H1 (cell line): Measurements from ENCODE around the gene MMP24OS. TPM values are rescaled to one million over a fixed set of nuclear protein-coding genes. Genes with fewer than 3 reads are reported as not detected.
A peak's percentile ranks its signal among the peaks of the same experiment; 100 is the strongest.

Experiments used
- CTCF ChIA-PET: fragments of 300-600 bp; sonication (Branson Sonifier 250); formaldehyde crosslinking; loops from one replicate; lab custom pipeline; 2021; ENCODE audit not compliant: partially characterized antibody; lab: Charles Lee
- POLR2A ChIA-PET: fragments of 300-600 bp; sonication (Branson Sonifier 250); formaldehyde crosslinking; loops from one replicate; lab custom pipeline; 2021; ENCODE audit warnings: inconsistent platforms; ENCODE audit not compliant: partially characterized antibody; lab: Charles Lee
- DNase-seq, 2 experiments: peaks; one replicate each; pipeline versions ENCODE4 v3.0.0 to v3.0.0-alpha.2; 2010 to 2022; ENCODE audit warnings: low spot score in 2 of 2, low read depth in 1 of 2, mixed read lengths in 1 of 2
- FAIRE-seq: peaks from 2 replicates; lab custom pipeline; 2011; peaks lifted over from hg19 to GRCh38; lab: Jason Lieb, UNC
- H2AFZ ChIP-seq: 2 replicates; pipeline ENCODE4 v1.8.1; 2012; ENCODE audit warnings: low read length, inconsistent platforms
- H2AK5ac ChIP-seq: 2 replicates; pipeline ENCODE4 v1.6.1; 2013; ENCODE audit warnings: low read depth, low read length
- H2BK120ac ChIP-seq: replicated peaks from 2 replicates; pipeline ENCODE3; 2013; ENCODE audit warnings: low read depth, low read length, inconsistent platforms
- H2BK12ac ChIP-seq: 2 replicates; pipeline ENCODE4 v1.6.1; 2013; ENCODE audit warnings: low read depth, low read length
- H2BK15ac ChIP-seq: 2 replicates; pipeline ENCODE4 v1.6.1; 2013; ENCODE audit warnings: low read length
- H2BK20ac ChIP-seq: 2 replicates; pipeline ENCODE4 v1.6.1; 2013; ENCODE audit warnings: low read length
- H2BK5ac ChIP-seq: 2 replicates; pipeline ENCODE4 v1.6.1; 2013; ENCODE audit warnings: low read depth, low read length
- H3K14ac ChIP-seq: 2 replicates; pipeline ENCODE4 v1.6.1; 2013; ENCODE audit warnings: inconsistent platforms; ENCODE audit not compliant: insufficient read length
- H3K18ac ChIP-seq: 2 replicates; pipeline ENCODE4 v1.6.1; 2013; ENCODE audit warnings: low read length; ENCODE audit errors: extremely low read depth
- H3K23ac ChIP-seq: 2 replicates; pipeline ENCODE4 v1.6.1; 2013; ENCODE audit warnings: inconsistent platforms; ENCODE audit not compliant: insufficient read length
- H3K23me2 ChIP-seq: 2 replicates; pipeline ENCODE4 v1.6.1; 2013; ENCODE audit warnings: low read depth, low read length
- H3K27ac ChIP-seq: 2 replicates; pipeline ENCODE4 v1.6.1; 2011; ENCODE audit warnings: low read depth, low read length, inconsistent platforms
- H3K27me3 ChIP-seq, 4 experiments: replicated peaks in 1 of 4; 1 replicate in 1 of 4; 2 replicates in 3 of 4; pipeline versions ENCODE4 v1.6.1 to v1.8.1; 2011 to 2013; ENCODE audit warnings: low read length in 3 of 4, mild to moderate bottlenecking in 3 of 4, inconsistent platforms in 2 of 4, mixed read lengths in 2 of 4, moderate library complexity in 1 of 4; ENCODE audit not compliant: control insufficient read depth in 3 of 4, insufficient read depth in 3 of 4; ENCODE audit errors: extremely low read depth in 1 of 4
- H3K36me3 ChIP-seq, 4 experiments: 2 replicates each; pipeline versions ENCODE4 v1.6.1 to v1.8.1; 2011 to 2013; ENCODE audit warnings: mild to moderate bottlenecking in 4 of 4, low read length in 3 of 4, moderate library complexity in 2 of 4, control low read depth in 1 of 4, inconsistent platforms in 1 of 4; ENCODE audit not compliant: insufficient read depth in 4 of 4, control insufficient read depth in 2 of 4
- H3K4ac ChIP-seq: replicated peaks from 2 replicates; pipeline ENCODE3; 2013; ENCODE audit warnings: low read length, low read depth, mixed read lengths, inconsistent platforms; ENCODE audit not compliant: insufficient read length
- H3K4me1 ChIP-seq, 4 experiments: replicated peaks in 1 of 4; 1 replicate in 1 of 4; 2 replicates in 3 of 4; pipeline versions ENCODE4 v1.6.1 to v1.8.1; 2011 to 2013; ENCODE audit warnings: low read length in 3 of 4, inconsistent platforms in 2 of 4, mixed read lengths in 1 of 4; ENCODE audit not compliant: insufficient read depth in 4 of 4, control insufficient read depth in 3 of 4
- H3K4me2 ChIP-seq, 2 experiments: 2 replicates each; pipeline versions ENCODE4 v1.6.1 to v1.8.1; 2011 to 2013; ENCODE audit warnings: low read depth in 2 of 2, low read length in 2 of 2, control low read depth in 1 of 2, inconsistent platforms in 1 of 2, mild to moderate bottlenecking in 1 of 2; ENCODE audit not compliant: insufficient read depth in 1 of 2
- H3K4me3 ChIP-seq, 4 experiments: fragments of 200-600, 300-600 bp in 1 of 4; sonication (generic), shearing (Covaris generic), sonication (Bioruptor Twin) in 1 of 4; 2 replicates each; pipeline versions ENCODE4 v1.5.1 to v1.8.1; 2011 to 2016; ENCODE audit warnings: low read length in 4 of 4, low read depth in 3 of 4, control low read depth in 2 of 4, inconsistent platforms in 2 of 4, mild to moderate bottlenecking in 2 of 4, mixed read lengths in 1 of 4, moderate library complexity in 1 of 4; ENCODE audit not compliant: insufficient read depth in 2 of 4; ENCODE audit errors: extremely low read depth in 1 of 4
- H3K56ac ChIP-seq: replicated peaks from 2 replicates; pipeline ENCODE3; 2013; ENCODE audit warnings: low read depth, mild to moderate bottlenecking, mixed read lengths, low read length, inconsistent platforms; ENCODE audit not compliant: insufficient read length
- H3K79me1 ChIP-seq: 2 replicates; pipeline ENCODE4 v1.6.1; 2013; ENCODE audit warnings: low read depth, low read length, control low read depth
- H3K79me2 ChIP-seq, 2 experiments: 2 replicates each; pipeline versions ENCODE4 v1.6.1 to v1.8.1; 2012 to 2013; ENCODE audit warnings: low read length in 2 of 2, mild to moderate bottlenecking in 2 of 2, inconsistent platforms in 1 of 2; ENCODE audit not compliant: insufficient read depth in 2 of 2, control insufficient read depth in 1 of 2
- H3K9ac ChIP-seq, 4 experiments: replicated peaks in 1 of 4; 1 replicate in 1 of 4; 2 replicates in 3 of 4; pipeline versions ENCODE4 v1.6.1 to v1.8.1; 2011 to 2013; ENCODE audit warnings: low read depth in 3 of 4, low read length in 3 of 4, control low read depth in 2 of 4, mild to moderate bottlenecking in 2 of 4, moderate library complexity in 2 of 4, inconsistent platforms in 1 of 4; ENCODE audit errors: extremely low read depth in 1 of 4
- H3K9me3 ChIP-seq, 2 experiments: 2 replicates each; pipeline versions ENCODE4 v1.6.1 to v1.8.1; 2012 to 2013; ENCODE audit warnings: mild to moderate bottlenecking in 2 of 2, moderate library complexity in 2 of 2, control low read depth in 1 of 2, inconsistent platforms in 1 of 2, low read depth in 1 of 2, low read length in 1 of 2, mixed read lengths in 1 of 2; ENCODE audit not compliant: insufficient read depth in 2 of 2
- H4K20me1 ChIP-seq, 2 experiments: replicated peaks in 1 of 2; 2 replicates each; pipeline versions ENCODE3 to v1.8.1; 2011 to 2013; ENCODE audit warnings: inconsistent platforms in 2 of 2, low read length in 2 of 2, mild to moderate bottlenecking in 1 of 2; ENCODE audit not compliant: insufficient read depth in 2 of 2, control insufficient read depth in 1 of 2
- H4K5ac ChIP-seq: 2 replicates; pipeline ENCODE4 v1.6.1; 2013; ENCODE audit warnings: low read length, low read depth, mixed read lengths, inconsistent platforms; ENCODE audit not compliant: insufficient read length
- H4K8ac ChIP-seq: 2 replicates; pipeline ENCODE4 v1.8.0; 2013; ENCODE audit warnings: mild to moderate bottlenecking, moderate library complexity, low read length, inconsistent platforms; ENCODE audit not compliant: insufficient read depth; ENCODE audit errors: extremely low read depth
- H4K91ac ChIP-seq: replicated peaks from 2 replicates; pipeline ENCODE3; 2013; ENCODE audit warnings: low read length, mixed read lengths, inconsistent platforms; ENCODE audit not compliant: insufficient read length
- CEBPB ChIP-seq: IDR thresholded peaks from 2 replicates; pipeline ENCODE4 v1.6.1; 2012; ENCODE audit warnings: low read depth, low read length
- GABPA ChIP-seq: IDR thresholded peaks from 2 replicates; pipeline ENCODE4 v1.6.1; 2011; ENCODE audit warnings: mild to moderate bottlenecking, low read length, moderate library complexity, borderline replicate concordance; ENCODE audit not compliant: insufficient read depth
- HDAC2 ChIP-seq, 2 experiments: fragments of 300-600 bp in 1 of 2; sonication (generic) in 1 of 2; IDR thresholded peaks; 2 replicates each; pipeline ENCODE4 v1.6.1; 2011 to 2012; ENCODE audit warnings: low read depth in 2 of 2, low read length in 2 of 2, mild to moderate bottlenecking in 2 of 2, moderate library complexity in 2 of 2, borderline replicate concordance in 1 of 2, inconsistent platforms in 1 of 2
- HDAC6 ChIP-seq: IDR thresholded peaks from one replicate; pipeline ENCODE4 v1.7.1; 2012; ENCODE audit warnings: low read depth, mild to moderate bottlenecking, inconsistent platforms, low read length, moderate library complexity
- NANOG ChIP-seq: IDR thresholded peaks from 2 replicates; pipeline ENCODE4 v1.6.1; 2011; ENCODE audit warnings: low read length, low read depth, mild to moderate bottlenecking, inconsistent platforms; ENCODE audit not compliant: insufficient read depth, poor library complexity, severe bottlenecking
- NRF1 ChIP-seq: IDR thresholded peaks from 2 replicates; pipeline ENCODE4 v1.6.1; 2011; ENCODE audit warnings: mild to moderate bottlenecking, low read depth, low read length, improper control_type of control experiment
- SAP30 ChIP-seq: fragments of 300-600 bp; sonication (generic); IDR thresholded peaks from 2 replicates; pipeline ENCODE4 v1.7.1; 2012; ENCODE audit warnings: low read length, moderate library complexity, mild to moderate bottlenecking, inconsistent platforms; ENCODE audit not compliant: insufficient read depth, insufficient replicate concordance
- SRF ChIP-seq: IDR thresholded peaks from 2 replicates; pipeline ENCODE4 v1.6.1; 2011; ENCODE audit warnings: mild to moderate bottlenecking, low read depth, low read length, moderate library complexity
- WGBS, 2 experiments: shearing (Covaris generic) in 1 of 2; methylation state at CpG; one replicate each; pipeline versions ENCODE4 v1.1.6 to v1.1.7; 2013 to 2015; ENCODE audit warnings: low lambda C conversion rate in 2 of 2, mixed read lengths in 2 of 2, inconsistent platforms in 1 of 2, low coverage in 1 of 2, missing lambda C conversion rate in 1 of 2; ENCODE audit not compliant: insufficient replicate concordance in 2 of 2, insufficient coverage in 1 of 2, insufficient read length in 1 of 2; ENCODE audit errors: extremely low coverage in 1 of 2, missing lambda C conversion rate in 1 of 2; 5-methylcytosine and 5-hydroxymethylcytosine counted together
- polyA plus RNA-seq, 7 experiments: library from polyadenylated mRNA; depleted of rRNA in 3 of 7; stranded (reverse) in 5 of 7; unstranded in 2 of 7; fragments of >200 nt in 5 of 7; fragments of 200-250 nt in 2 of 7; gene quantifications; 1 replicate in 5 of 7; 2 replicates in 1 of 7; 4 replicates in 1 of 7; pipeline versions ENCODE4 v1.2.1 to v1.2.3, GENCODE V29; 2011 to 2013; ENCODE audit warnings: missing spikeins in 2 of 7, mixed read lengths in 2 of 7
- total RNA-seq: library from RNA; stranded (reverse); fragmentation: NEBNext Ultra II Directional; extraction: Animal tissue kit (Norgen Biotek cat#: 25700); gene quantifications from 2 replicates; pipeline ENCODE4 v1.2.1, GENCODE V29; 2021
- TF ChIP-seq, protein P1 (sequence below): IDR thresholded peaks from 2 replicates; pipeline ENCODE4 v1.6.1; 2012; ENCODE audit warnings: inconsistent platforms
- TF ChIP-seq, protein P2 (sequence below), 3 experiments: IDR thresholded peaks; 1 replicate in 2 of 3; 2 replicates in 1 of 3; pipeline versions ENCODE4 v1.5.1 to v1.6.1; 2011; ENCODE audit warnings: low read length in 3 of 3, mild to moderate bottlenecking in 3 of 3, inconsistent platforms in 2 of 3, low read depth in 1 of 3, moderate library complexity in 1 of 3; ENCODE audit not compliant: insufficient read depth in 1 of 3; ENCODE audit errors: control extremely low read depth in 1 of 3

Gene MMP24OS
- total and polyA plus RNA-seq, 2 of the 8 experiments (the other 6 are each of a cell fraction or from before 2014, with no cell fraction given) = 19.0 to 21.3 TPM

DNA sequence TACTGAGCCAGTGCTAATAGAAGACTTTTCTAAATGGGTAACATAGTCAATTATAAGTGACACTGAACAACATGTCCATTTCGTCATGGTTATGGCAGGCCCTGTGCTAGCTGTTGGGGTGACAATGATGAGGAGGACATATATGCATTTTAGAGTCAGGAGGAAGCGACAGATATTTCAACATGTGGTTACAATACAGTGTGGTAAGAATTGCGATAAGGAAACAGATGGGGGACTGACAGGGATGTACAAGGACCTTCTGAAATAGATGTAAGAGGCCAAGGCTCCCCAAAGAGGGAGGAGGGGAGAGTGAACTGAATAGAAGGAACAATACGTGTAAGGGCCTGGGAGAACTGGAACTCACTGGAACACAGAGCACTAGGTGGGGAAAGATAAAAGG lies 39.8 kb downstream of the MMP24OS start:
- Histone ChIP-seq H4K20me1 (no peaks in the 10 kb centered on the region), H3K27me3 (no peaks in the 10 kb centered on the region), H4K8ac (no peak overlapping the region), H2BK5ac (no peak overlapping the region), H3K36me3 (no peaks in the 10 kb centered on the region), H3K79me2 (no peaks in the 10 kb centered on the region), H3K4me2 (no peak overlapping the region), H3K9ac (no peak overlapping the region), H3K23me2 (no peaks in the 10 kb centered on the region; the same call in 1 of the 2 replicates), H3K4me3 (no peak overlapping the region), H3K27ac (no peak overlapping the region), H3K18ac (no peak overlapping the region), H2BK120ac (no peak overlapping the region), H2AK5ac (peak overlapping the region; percentile 33; the same call in 1 of the 2 replicates), H3K4ac (no peak overlapping the region), H2AFZ (no peak overlapping the region), H4K5ac (no peak overlapping the region), H4K91ac (no peak overlapping the region), H3K14ac (no peak overlapping the region), H3K56ac (no peak overlapping the region), H3K23ac (no peak overlapping the region), H2BK12ac (no peak overlapping the region), H3K4me1 (peaks cover 2 to 7% (median 3%) of the 10 kb centered on the region in 4 experiments; a peak in 4 of 7 replicates), H2BK20ac (no peak overlapping the region), H2BK15ac (no peak overlapping the region), H3K79me1 (no peaks in the 10 kb centered on the region), H3K9me3 (no peaks in the 10 kb centered on the region)
- ChIA-PET CTCF (interaction anchor here (1.2 kb wide), 1 partner anchor 93 kb away, joined by 3 read pairs; no protein-coding TSS in a partner anchor), POLR2A (interaction anchor here (1.3 kb wide), 1 partner anchor 25 kb away, joined by 3 read pairs; no protein-coding TSS in a partner anchor)
- 80% methylated on average over 4 of the region's 4 CpGs; no CpG with 5 or more reads in 1 of the 2 experiments for WGBS, 2 experiments
- DNase-seq (no peak), FAIRE-seq (no peak)
- TF ChIP-seq, protein P1, sequence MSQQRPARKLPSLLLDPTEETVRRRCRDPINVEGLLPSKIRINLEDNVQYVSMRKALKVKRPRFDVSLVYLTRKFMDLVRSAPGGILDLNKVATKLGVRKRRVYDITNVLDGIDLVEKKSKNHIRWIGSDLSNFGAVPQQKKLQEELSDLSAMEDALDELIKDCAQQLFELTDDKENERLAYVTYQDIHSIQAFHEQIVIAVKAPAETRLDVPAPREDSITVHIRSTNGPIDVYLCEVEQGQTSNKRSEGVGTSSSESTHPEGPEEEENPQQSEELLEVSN = no peak
- no peak for TF ChIP-seq NANOG
- TF ChIP-seq HDAC6 = no peak
- no peak for TF ChIP-seq HDAC2 (IDR thresholded peaks at IDR 0.05; ENCODE audit: borderline replicate concordance in 1 of 2, low read depth in 2 of 2, low read length in 2 of 2)
- TF ChIP-seq SRF = no peak
- TF ChIP-seq CEBPB = no peak
- no peak for TF ChIP-seq NRF1
- TF ChIP-seq GABPA = no peak
- TF ChIP-seq, protein P2, sequence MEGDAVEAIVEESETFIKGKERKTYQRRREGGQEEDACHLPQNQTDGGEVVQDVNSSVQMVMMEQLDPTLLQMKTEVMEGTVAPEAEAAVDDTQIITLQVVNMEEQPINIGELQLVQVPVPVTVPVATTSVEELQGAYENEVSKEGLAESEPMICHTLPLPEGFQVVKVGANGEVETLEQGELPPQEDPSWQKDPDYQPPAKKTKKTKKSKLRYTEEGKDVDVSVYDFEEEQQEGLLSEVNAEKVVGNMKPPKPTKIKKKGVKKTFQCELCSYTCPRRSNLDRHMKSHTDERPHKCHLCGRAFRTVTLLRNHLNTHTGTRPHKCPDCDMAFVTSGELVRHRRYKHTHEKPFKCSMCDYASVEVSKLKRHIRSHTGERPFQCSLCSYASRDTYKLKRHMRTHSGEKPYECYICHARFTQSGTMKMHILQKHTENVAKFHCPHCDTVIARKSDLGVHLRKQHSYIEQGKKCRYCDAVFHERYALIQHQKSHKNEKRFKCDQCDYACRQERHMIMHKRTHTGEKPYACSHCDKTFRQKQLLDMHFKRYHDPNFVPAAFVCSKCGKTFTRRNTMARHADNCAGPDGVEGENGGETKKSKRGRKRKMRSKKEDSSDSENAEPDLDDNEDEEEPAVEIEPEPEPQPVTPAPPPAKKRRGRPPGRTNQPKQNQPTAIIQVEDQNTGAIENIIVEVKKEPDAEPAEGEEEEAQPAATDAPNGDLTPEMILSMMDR (IDR thresholded peaks at IDR 0.05; ENCODE audit: control extremely low read depth in 1 of 3, insufficient read depth in 1 of 3, low read depth in 1 of 3, low read length in 3 of 3) = no peak
- TF ChIP-seq SAP30 = no peak
